ENCODE measurements around the gene ATP2B2. TPM values are rescaled to one million over a fixed set of nuclear protein-coding genes. Genes with fewer than 3 reads are reported as not detected.

ATP2B2 gene
- total RNA-seq, 1 donor from 2014 or later, result not detected

- H3K4me2 ChIP-seq, result no peak overlapping the region
- no peaks in the 10 kb centered on the region for H3F3A ChIP-seq (ENCODE audit: low read depth)
- H2AFZ ChIP-seq (replicated peaks), result no peak overlapping the region
- H3K79me2 ChIP-seq (ENCODE audit: low read depth), result no peaks in the 10 kb centered on the region
- DNase-seq (ENCODE audit: low spot score), result no peak
- H3K27me3 Mint-ChIP-seq (ENCODE audit: insufficient read depth, low read depth), result peaks cover 7% of the 10 kb centered on the region
- no peak for TF ChIP-seq EZH2 (IDR thresholded peaks at IDR 0.05)
- no peak for TF ChIP-seq EZH2phosphoT487 (IDR thresholded peaks at IDR 0.05)
- no peak for TF ChIP-seq CTCF (IDR thresholded peaks at IDR 0.05)
- H3K4me1 Mint-ChIP-seq, result peaks cover 12% of the 10 kb centered on the region
- no peaks in the 10 kb centered on the region for H3K36me3 ChIP-seq
- no peak overlapping the region for H3K27ac Mint-ChIP-seq
- H3K9ac ChIP-seq, result no peak overlapping the region
- no peak overlapping the region for H3K27ac ChIP-seq
- H4K20me1 ChIP-seq (ENCODE audit: low read depth), result no peaks in the 10 kb centered on the region
- H3K4me3 ChIP-seq, result no peak overlapping the region
- no peaks in the 10 kb centered on the region for H3K9me3 Mint-ChIP-seq
- H3K36me3 Mint-ChIP-seq, result no peaks in the 10 kb centered on the region
- no peaks in the 10 kb centered on the region for H3K9me3 ChIP-seq (ENCODE audit: low read depth)
- no peak overlapping the region for H3K4me3 Mint-ChIP-seq
- H3K27me3 ChIP-seq, result peaks cover 21% of the 10 kb centered on the region
- peaks cover 9% of the 10 kb centered on the region for H3K4me1 ChIP-seq
Measured at GRCh38 chr3:10509325-10509724, 3.9 kb upstream of the ATP2B2 start.

- Mint-ChIP-seq H3K36me3 (no peaks in the 10 kb centered on the region), H3K27ac (no peak overlapping the region), H3K4me1 (peaks cover 15% of the 10 kb centered on the region), H3K4me3 (no peak overlapping the region), H3K9me3 (no peaks in the 10 kb centered on the region), H3K27me3 (ENCODE audit: insufficient read depth, low read depth) (peaks cover 7% of the 10 kb centered on the region)
- H3K36me3 ChIP-seq, result no peaks in the 10 kb centered on the region
- H3F3A ChIP-seq (ENCODE audit: low read depth), result no peaks in the 10 kb centered on the region
- H3K4me1 ChIP-seq, result peaks cover 9% of the 10 kb centered on the region
- no peak overlapping the region for H2AFZ ChIP-seq (replicated peaks)
- no peaks in the 10 kb centered on the region for H3K79me2 ChIP-seq (ENCODE audit: low read depth)
- no peaks in the 10 kb centered on the region for H4K20me1 ChIP-seq (ENCODE audit: low read depth)
- H3K4me3 ChIP-seq, result no peak overlapping the region
- DNase-seq (ENCODE audit: low spot score), result no peak
- H3K27me3 ChIP-seq, result peaks cover 22% of the 10 kb centered on the region
- no peak overlapping the region for H3K9ac ChIP-seq
- no peak overlapping the region for H3K27ac ChIP-seq
- H3K9me3 ChIP-seq (ENCODE audit: low read depth), result no peaks in the 10 kb centered on the region
- TF ChIP-seq EZH2 (IDR thresholded peaks at IDR 0.05) (no peak), EZH2phosphoT487 (IDR thresholded peaks at IDR 0.05) (no peak), CTCF (IDR thresholded peaks at IDR 0.05) (no peak)
- H3K4me2 ChIP-seq, result no peak overlapping the region
Measured at GRCh38 chr3:10508619-10509260, 3.4 kb upstream of the ATP2B2 start.

- Histone ChIP-seq H3F3A (ENCODE audit: low read depth) (no peaks in the 10 kb centered on the region), H3K79me2 (ENCODE audit: low read depth) (no peaks in the 10 kb centered on the region), H2AFZ (replicated peaks) (no peak overlapping the region), H3K4me3 (no peak overlapping the region), H3K9ac (no peak overlapping the region), H3K4me2 (no peak overlapping the region), H3K36me3 (no peaks in the 10 kb centered on the region), H3K27me3 (peaks cover 22% of the 10 kb centered on the region), H3K4me1 (peaks cover 9% of the 10 kb centered on the region), H4K20me1 (ENCODE audit: low read depth) (no peaks in the 10 kb centered on the region), H3K9me3 (ENCODE audit: low read depth) (no peaks in the 10 kb centered on the region), H3K27ac (no peak overlapping the region)
- H3K27me3 Mint-ChIP-seq (ENCODE audit: insufficient read depth, low read depth), result peaks cover 7% of the 10 kb centered on the region
- peaks cover 15% of the 10 kb centered on the region for H3K4me1 Mint-ChIP-seq
- DNase-seq (ENCODE audit: low spot score), result no peak
- H3K27ac Mint-ChIP-seq, result no peak overlapping the region
- no peaks in the 10 kb centered on the region for H3K36me3 Mint-ChIP-seq
- H3K9me3 Mint-ChIP-seq, result no peaks in the 10 kb centered on the region
- no peak for TF ChIP-seq EZH2 (IDR thresholded peaks at IDR 0.05)
- TF ChIP-seq EZH2phosphoT487 (IDR thresholded peaks at IDR 0.05), result no peak
- TF ChIP-seq CTCF (IDR thresholded peaks at IDR 0.05), result no peak
- H3K4me3 Mint-ChIP-seq, result peak overlapping the region; percentile 4
Measured at GRCh38 chr3:10508235-10508618, 2.8 kb upstream of the ATP2B2 start.
